ENCODE results near the gene PRICKLE1.

The PRICKLE1 gene

GRCh38 chr12:42524716-42525115 lies 64.8 kb downstream of the PRICKLE1 start:
- H3K4me1 ChIP-seq (ENCODE audit: control insufficient read depth, insufficient read depth, low read length), result no peaks in the 10 kb centered on the region
- H3K9ac ChIP-seq (ENCODE audit: low read length in 2 of 2), result no peak overlapping the region
- H3K27me3 ChIP-seq (ENCODE audit: control insufficient read depth in 1 of 2, insufficient read depth in 2 of 2, low read length in 2 of 2), result no peaks in the 10 kb centered on the region
- no peak overlapping the region for H3K27ac ChIP-seq (ENCODE audit: low read length)
- H3K9me3 ChIP-seq (ENCODE audit: control insufficient read depth in 2 of 2, low read length in 2 of 2), result no peaks in the 10 kb centered on the region
- no peaks in the 10 kb centered on the region for H3K36me3 ChIP-seq (ENCODE audit: control insufficient read depth in 2 of 2, insufficient read depth in 2 of 2, low read length in 2 of 2)
- no peak overlapping the region for H3K4me3 ChIP-seq (ENCODE audit: low read length in 2 of 2)

GRCh38 chr12:42516573-42516972 lies 73.0 kb downstream of the PRICKLE1 start:
- no peak overlapping the region for H3K4me3 ChIP-seq (ENCODE audit: low read length in 2 of 2)
- H3K9me3 ChIP-seq (ENCODE audit: control insufficient read depth in 2 of 2, low read length in 2 of 2), result no peaks in the 10 kb centered on the region
- H3K27me3 ChIP-seq (ENCODE audit: control insufficient read depth in 1 of 2, insufficient read depth in 2 of 2, low read length in 2 of 2), result no peaks in the 10 kb centered on the region
- H3K36me3 ChIP-seq (ENCODE audit: control insufficient read depth in 2 of 2, insufficient read depth in 2 of 2, low read length in 2 of 2), result no peaks in the 10 kb centered on the region
- no peak overlapping the region for H3K9ac ChIP-seq (ENCODE audit: low read length in 2 of 2)
- no peaks in the 10 kb centered on the region for H3K4me1 ChIP-seq (ENCODE audit: control insufficient read depth, insufficient read depth, low read length)
- no peak overlapping the region for H3K27ac ChIP-seq (ENCODE audit: low read length)

GRCh38 chr12:42511656-42512055 lies 77.9 kb downstream of the PRICKLE1 start:
- Histone ChIP-seq H3K27me3 (ENCODE audit: control insufficient read depth in 1 of 2, insufficient read depth in 2 of 2, low read length in 2 of 2) (no peaks in the 10 kb centered on the region), H3K4me3 (ENCODE audit: low read length in 2 of 2) (no peak overlapping the region), H3K9ac (ENCODE audit: low read length in 2 of 2) (no peak overlapping the region), H3K9me3 (ENCODE audit: control insufficient read depth in 2 of 2, low read length in 2 of 2) (no peaks in the 10 kb centered on the region), H3K27ac (ENCODE audit: low read length) (no peak overlapping the region), H3K36me3 (ENCODE audit: control insufficient read depth in 2 of 2, insufficient read depth in 2 of 2, low read length in 2 of 2) (no peaks in the 10 kb centered on the region), H3K4me1 (ENCODE audit: control insufficient read depth, insufficient read depth, low read length) (peaks cover 6% of the 10 kb centered on the region)

DNA sequence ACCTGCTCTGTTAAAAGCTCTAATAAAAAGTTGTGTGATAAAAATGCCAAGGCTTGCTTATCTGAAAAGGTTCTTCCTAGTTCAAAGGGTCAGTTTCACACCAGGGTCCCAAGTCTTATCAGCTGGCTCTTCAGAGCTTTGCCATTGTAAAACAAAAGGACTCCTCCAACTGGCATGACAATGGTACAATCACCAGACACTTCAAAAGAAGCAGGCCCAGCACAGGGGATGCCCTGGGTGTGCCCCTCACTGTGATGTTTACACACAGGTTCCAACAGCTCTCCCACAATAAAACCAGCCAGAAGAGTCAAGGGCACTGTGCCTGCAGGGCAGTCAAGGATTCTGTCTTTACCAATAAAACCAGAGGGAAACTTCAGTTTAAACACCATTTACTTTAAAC lies 78.7 kb downstream of the PRICKLE1 start:
- Histone ChIP-seq H3K9me3 (ENCODE audit: control insufficient read depth in 2 of 2, low read length in 2 of 2) (no peaks in the 10 kb centered on the region), H3K36me3 (ENCODE audit: control insufficient read depth in 2 of 2, insufficient read depth in 2 of 2, low read length in 2 of 2) (no peaks in the 10 kb centered on the region), H3K4me3 (ENCODE audit: low read length in 2 of 2) (no peak overlapping the region), H3K4me1 (ENCODE audit: control insufficient read depth, insufficient read depth, low read length) (peaks cover 6% of the 10 kb centered on the region), H3K27me3 (ENCODE audit: control insufficient read depth in 1 of 2, insufficient read depth in 2 of 2, low read length in 2 of 2) (no peaks in the 10 kb centered on the region), H3K27ac (ENCODE audit: low read length) (no peak overlapping the region), H3K9ac (ENCODE audit: low read length in 2 of 2) (no peak overlapping the region)

- no peaks in the 10 kb centered on the region for H3K27me3 ChIP-seq (ENCODE audit: control insufficient read depth in 1 of 2, insufficient read depth in 2 of 2, low read length in 2 of 2)
- peaks cover 6% of the 10 kb centered on the region for H3K4me1 ChIP-seq (ENCODE audit: control insufficient read depth, insufficient read depth, low read length)
- H3K36me3 ChIP-seq (ENCODE audit: control insufficient read depth in 2 of 2, insufficient read depth in 2 of 2, low read length in 2 of 2), result no peaks in the 10 kb centered on the region
- H3K9me3 ChIP-seq (ENCODE audit: control insufficient read depth in 2 of 2, low read length in 2 of 2), result no peaks in the 10 kb centered on the region
- no peak overlapping the region for H3K27ac ChIP-seq (ENCODE audit: low read length)
- H3K9ac ChIP-seq (ENCODE audit: low read length in 2 of 2), result peak overlapping the region in 1 of 2 donors; percentile 13
- peak overlapping the region; percentile 20 to 35 for H3K4me3 ChIP-seq (ENCODE audit: low read length in 2 of 2)
Measured at GRCh38 chr12:42508913-42509460, 80.6 kb downstream of the PRICKLE1 start.

- no peak overlapping the region for H3K27ac ChIP-seq (ENCODE audit: low read length)
- H3K9ac ChIP-seq (ENCODE audit: low read length in 2 of 2), result no peak overlapping the region
- H3K4me1 ChIP-seq (ENCODE audit: control insufficient read depth, insufficient read depth, low read length), result peaks cover 6% of the 10 kb centered on the region
- H3K36me3 ChIP-seq (ENCODE audit: control insufficient read depth in 2 of 2, insufficient read depth in 2 of 2, low read length in 2 of 2), result no peaks in the 10 kb centered on the region
- no peaks in the 10 kb centered on the region for H3K9me3 ChIP-seq (ENCODE audit: control insufficient read depth in 2 of 2, low read length in 2 of 2)
- H3K27me3 ChIP-seq (ENCODE audit: control insufficient read depth in 1 of 2, insufficient read depth in 2 of 2, low read length in 2 of 2), result no peaks in the 10 kb centered on the region
- no peak overlapping the region for H3K4me3 ChIP-seq (ENCODE audit: low read length in 2 of 2)
Measured at GRCh38 chr12:42507565-42507964, 82.0 kb downstream of the PRICKLE1 start.

GRCh38 chr12:42507081-42507480 lies 82.5 kb downstream of the PRICKLE1 start:
- Histone ChIP-seq H3K27ac (ENCODE audit: low read length) (no peak overlapping the region), H3K4me1 (ENCODE audit: control insufficient read depth, insufficient read depth, low read length) (peaks cover 6% of the 10 kb centered on the region), H3K27me3 (ENCODE audit: control insufficient read depth in 1 of 2, insufficient read depth in 2 of 2, low read length in 2 of 2) (no peaks in the 10 kb centered on the region), H3K9ac (ENCODE audit: low read length in 2 of 2) (no peak overlapping the region), H3K4me3 (ENCODE audit: low read length in 2 of 2) (no peak overlapping the region), H3K9me3 (ENCODE audit: control insufficient read depth in 2 of 2, low read length in 2 of 2) (no peaks in the 10 kb centered on the region), H3K36me3 (ENCODE audit: control insufficient read depth in 2 of 2, insufficient read depth in 2 of 2, low read length in 2 of 2) (no peaks in the 10 kb centered on the region)

GRCh38 chr12:42504049-42504448 lies 85.5 kb downstream of the PRICKLE1 start:
- H3K9me3 ChIP-seq (ENCODE audit: control insufficient read depth in 2 of 2, low read length in 2 of 2), result no peaks in the 10 kb centered on the region
- H3K4me3 ChIP-seq (ENCODE audit: low read length in 2 of 2), result no peak overlapping the region
- no peak overlapping the region for H3K9ac ChIP-seq (ENCODE audit: low read length in 2 of 2)
- no peaks in the 10 kb centered on the region for H3K36me3 ChIP-seq (ENCODE audit: control insufficient read depth in 2 of 2, insufficient read depth in 2 of 2, low read length in 2 of 2)
- no peak overlapping the region for H3K27ac ChIP-seq (ENCODE audit: low read length)
- no peaks in the 10 kb centered on the region for H3K27me3 ChIP-seq (ENCODE audit: control insufficient read depth in 1 of 2, insufficient read depth in 2 of 2, low read length in 2 of 2)
- peaks cover 4% of the 10 kb centered on the region for H3K4me1 ChIP-seq (ENCODE audit: control insufficient read depth, insufficient read depth, low read length)

DNA sequence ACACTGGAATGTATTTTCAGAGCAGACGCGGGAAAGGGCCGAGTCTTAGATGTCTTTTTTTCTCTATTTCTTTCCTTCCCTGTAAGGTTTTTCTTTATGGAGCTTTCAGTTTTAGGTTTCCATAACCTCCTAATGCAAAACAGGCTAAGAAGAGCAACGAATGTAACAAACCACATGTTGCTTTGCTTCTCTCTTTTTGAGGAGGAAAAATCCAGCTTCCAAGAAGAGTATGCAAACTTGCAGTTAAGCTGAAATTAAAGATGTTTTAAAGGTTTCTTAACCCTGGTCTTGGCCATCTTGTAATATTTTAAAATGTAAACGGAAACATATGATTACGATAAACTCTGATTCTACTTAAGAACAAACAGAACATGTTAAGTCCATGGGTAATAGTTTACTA lies 86.9 kb downstream of the PRICKLE1 start:
- no peaks in the 10 kb centered on the region for H3K27me3 ChIP-seq (ENCODE audit: control insufficient read depth in 1 of 2, insufficient read depth in 2 of 2, low read length in 2 of 2)
- H3K9ac ChIP-seq (ENCODE audit: low read length in 2 of 2), result no peak overlapping the region
- no peak overlapping the region for H3K27ac ChIP-seq (ENCODE audit: low read length)
- H3K9me3 ChIP-seq (ENCODE audit: control insufficient read depth in 2 of 2, low read length in 2 of 2), result no peaks in the 10 kb centered on the region
- H3K4me3 ChIP-seq (ENCODE audit: low read length in 2 of 2), result no peak overlapping the region
- H3K4me1 ChIP-seq (ENCODE audit: control insufficient read depth, insufficient read depth, low read length), result no peaks in the 10 kb centered on the region
- H3K36me3 ChIP-seq (ENCODE audit: control insufficient read depth in 2 of 2, insufficient read depth in 2 of 2, low read length in 2 of 2), result no peaks in the 10 kb centered on the region

GRCh38 chr12:42498549-42499247 lies 90.8 kb downstream of the PRICKLE1 start:
- no peaks in the 10 kb centered on the region for H3K4me1 ChIP-seq (ENCODE audit: control insufficient read depth, insufficient read depth, low read length)
- no peaks in the 10 kb centered on the region for H3K9me3 ChIP-seq (ENCODE audit: control insufficient read depth in 2 of 2, low read length in 2 of 2)
- H3K4me3 ChIP-seq (ENCODE audit: low read length in 2 of 2), result no peak overlapping the region
- H3K36me3 ChIP-seq (ENCODE audit: control insufficient read depth in 2 of 2, insufficient read depth in 2 of 2, low read length in 2 of 2), result no peaks in the 10 kb centered on the region
- H3K9ac ChIP-seq (ENCODE audit: low read length in 2 of 2), result no peak overlapping the region
- no peaks in the 10 kb centered on the region for H3K27me3 ChIP-seq (ENCODE audit: control insufficient read depth in 1 of 2, insufficient read depth in 2 of 2, low read length in 2 of 2)
- H3K27ac ChIP-seq (ENCODE audit: low read length), result no peak overlapping the region

- H3K4me3 ChIP-seq (ENCODE audit: low read length in 2 of 2), result no peak overlapping the region
- no peak overlapping the region for H3K9ac ChIP-seq (ENCODE audit: low read length in 2 of 2)
- no peak overlapping the region for H3K27ac ChIP-seq (ENCODE audit: low read length)
- H3K36me3 ChIP-seq (ENCODE audit: control insufficient read depth in 2 of 2, insufficient read depth in 2 of 2, low read length in 2 of 2), result no peaks in the 10 kb centered on the region
- no peaks in the 10 kb centered on the region for H3K27me3 ChIP-seq (ENCODE audit: control insufficient read depth in 1 of 2, insufficient read depth in 2 of 2, low read length in 2 of 2)
- H3K4me1 ChIP-seq (ENCODE audit: control insufficient read depth, insufficient read depth, low read length), result no peaks in the 10 kb centered on the region
- H3K9me3 ChIP-seq (ENCODE audit: control insufficient read depth in 2 of 2, low read length in 2 of 2), result no peaks in the 10 kb centered on the region
Measured at GRCh38 chr12:42496886-42497285, 92.7 kb downstream of the PRICKLE1 start.

Data from stomach smooth muscle (tissue), 2 donors.